AML-193 (cell line): Measurements from ENCODE around the gene SERINC4.
"Not testable (repeated sequence)": the region's sequence is repeated elsewhere in the genome, so short reads cannot be mapped to it uniquely, and the experiment has no call there.

Experiments
- DNase-seq, 2 experiments: peaks; one replicate each; lab custom pipeline; 2025; lab: John Stamatoyannopoulos, UW

Gene SERINC4

DNA sequence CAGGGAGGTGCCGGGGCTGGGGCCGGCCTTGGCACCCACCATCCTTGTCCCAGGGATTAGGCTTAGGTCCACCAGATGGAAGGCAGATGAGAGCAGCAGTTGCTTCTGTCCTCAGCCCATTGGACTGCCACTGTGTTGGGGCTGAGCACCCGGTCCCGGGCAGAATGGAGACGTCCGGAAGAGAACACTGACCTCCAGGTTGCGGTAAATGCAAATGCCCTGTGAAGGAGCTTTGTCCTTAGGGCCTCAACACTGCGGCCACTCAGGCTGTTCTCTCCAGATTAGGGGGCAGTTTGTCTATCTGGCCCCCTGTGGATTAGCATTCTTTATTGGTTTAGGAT, at the start of gene SERINC4:
Gene SERINC4 (minus strand): TSS at position 276 of the 341 bp plus-strand sequence. CDS start 234 bp downstream, at position 42.
- no peak for DNase-seq

DNA sequence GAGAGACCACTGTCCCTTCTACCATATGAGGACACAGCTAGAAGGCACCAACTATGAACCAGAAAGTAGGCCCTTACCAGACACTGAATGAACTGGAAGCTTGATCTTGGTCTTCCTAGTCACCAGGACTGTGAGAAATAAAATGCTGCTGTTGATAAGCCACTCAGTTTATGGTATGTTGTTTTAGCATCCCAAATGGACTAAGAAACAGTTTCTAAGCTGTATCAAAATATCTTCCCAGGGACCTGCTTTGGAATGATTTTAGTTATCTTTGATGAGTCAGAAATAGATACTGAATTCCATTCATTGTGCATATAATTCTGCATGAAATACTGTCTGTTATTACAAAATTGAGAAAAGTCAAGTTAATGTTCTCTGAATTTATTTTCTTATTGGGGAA, 45.4 kb upstream of the SERINC4 start:
- DNase-seq = no peak

- DNase-seq = not testable (repeated sequence)
These were observed 32.5 kb upstream of the SERINC4 start for GRCh38 chr15:43832485-43832884.

GRCh38 chr15:43831519-43832052, 31.6 kb upstream of the SERINC4 start:
- DNase-seq = not testable (repeated sequence)

DNA sequence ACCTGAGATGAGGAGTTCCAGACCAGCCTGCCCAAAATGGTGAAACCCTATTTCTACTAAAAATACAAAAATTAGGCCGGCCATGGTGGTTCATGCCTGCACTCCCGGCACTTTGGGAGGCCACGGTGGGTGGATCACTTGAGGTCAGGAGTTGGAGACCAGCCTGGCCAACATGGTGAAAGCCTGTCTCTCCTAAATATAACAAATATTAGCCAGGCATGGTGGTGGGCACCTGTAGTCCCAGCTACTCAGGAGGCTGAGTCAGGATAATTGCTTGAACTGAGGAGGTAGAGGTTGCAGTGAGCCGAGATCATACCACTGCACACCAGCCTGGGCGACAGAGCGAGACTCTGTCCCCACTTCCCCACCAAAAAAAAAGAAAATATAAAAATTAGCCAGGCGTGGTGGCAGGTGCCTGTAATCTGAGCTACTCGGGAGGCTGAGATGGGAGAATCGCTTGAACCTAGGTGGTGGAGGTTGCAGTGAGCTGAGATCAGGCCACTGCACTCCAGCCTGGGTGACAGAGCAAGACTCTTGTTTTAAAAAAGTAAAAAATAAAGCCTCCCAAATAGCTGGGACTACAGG, 30.8 kb upstream of the SERINC4 start:
- DNase-seq = not testable (repeated sequence)

DNA sequence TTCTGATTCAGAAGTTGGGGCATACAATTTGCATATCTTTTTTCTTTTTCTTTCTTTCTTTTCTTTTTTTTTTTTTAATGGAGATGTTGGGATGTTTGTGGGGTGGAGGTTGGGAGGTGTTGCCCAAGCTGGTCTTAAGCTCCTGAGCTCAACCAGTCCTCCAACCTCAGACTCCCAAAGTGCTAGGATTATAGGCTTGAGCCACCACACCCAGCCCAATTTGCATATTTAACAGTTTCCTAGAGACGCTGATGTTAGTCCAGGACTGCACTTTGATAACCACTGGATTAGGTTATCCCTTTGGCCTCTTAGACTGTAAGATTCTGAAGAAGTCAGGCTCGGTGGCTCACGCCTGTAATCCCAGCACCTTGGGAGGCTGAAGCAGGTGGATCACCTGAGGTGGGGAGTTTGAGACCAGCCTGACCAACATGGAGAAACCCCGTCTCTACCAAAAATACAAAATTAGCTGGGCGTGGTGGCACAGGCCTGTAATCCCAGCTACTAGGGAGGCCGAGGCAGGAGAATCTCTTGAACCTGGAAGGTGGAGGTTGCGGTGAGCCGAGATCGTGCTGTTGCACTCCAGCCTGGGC, 30.0 kb upstream of the SERINC4 start:
- not testable (repeated sequence) for DNase-seq

DNA sequence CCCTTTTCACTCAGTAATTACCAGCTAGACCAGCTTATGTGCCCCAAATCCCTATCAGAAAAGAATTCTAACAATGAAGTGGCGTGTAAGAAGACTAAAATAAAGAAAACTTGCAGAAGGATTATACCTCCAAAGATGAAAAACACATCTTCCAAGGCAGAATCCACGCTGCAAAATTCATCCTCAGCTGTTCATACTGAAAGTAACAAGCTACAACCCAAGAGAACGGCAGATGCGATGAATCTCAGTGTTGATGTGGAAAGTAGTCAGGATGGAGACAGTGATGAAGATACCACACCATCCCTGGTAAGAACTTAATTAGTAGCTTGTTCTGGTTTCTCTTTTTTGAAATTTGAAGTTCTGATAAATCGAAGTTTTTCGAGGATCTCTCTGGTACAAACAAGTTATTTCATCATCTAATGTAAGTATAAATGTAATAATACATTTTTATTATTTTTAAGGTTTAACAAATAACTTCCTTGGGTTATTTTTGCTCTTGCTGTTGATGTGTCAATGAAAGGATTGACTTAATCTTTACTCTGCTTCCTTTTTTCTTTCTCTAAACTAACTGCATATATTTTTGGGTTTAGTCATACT, 28.1 kb upstream of the SERINC4 start:
- DNase-seq = no peak

- DNase-seq = peak; percentile 75 to 76
These were observed 26.7 kb upstream of the SERINC4 start, which contains the start of gene WDR76 for GRCh38 chr15:43826508-43827341. TSS of gene WDR76 (plus strand) at chr15:43827002. CDS start at chr15:43827033, 31 bp downstream.

DNA sequence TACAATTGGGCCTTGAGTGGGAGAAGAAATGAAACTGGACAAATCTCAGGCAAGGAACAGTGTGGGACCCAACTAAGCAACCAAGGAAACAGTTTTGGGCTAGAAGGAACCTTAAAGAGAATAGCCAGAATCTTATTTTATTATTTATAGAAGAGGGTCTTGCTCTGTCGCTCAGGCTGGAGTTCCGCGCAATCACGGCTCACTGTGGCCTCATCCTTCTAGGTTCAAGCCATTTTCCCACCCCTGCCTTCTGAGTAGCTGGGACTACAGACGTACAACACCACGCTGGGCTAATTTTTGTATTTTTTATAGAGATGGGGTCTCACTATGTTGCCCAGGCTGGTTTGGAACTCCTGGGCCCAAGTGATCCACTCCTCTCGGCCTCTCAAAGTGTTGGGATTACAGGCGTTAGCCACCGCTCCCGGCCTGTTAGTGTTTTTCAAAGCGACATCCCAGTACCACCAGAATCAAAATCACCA, 26.0 kb upstream of the SERINC4 start:
- DNase-seq = no peak

DNA sequence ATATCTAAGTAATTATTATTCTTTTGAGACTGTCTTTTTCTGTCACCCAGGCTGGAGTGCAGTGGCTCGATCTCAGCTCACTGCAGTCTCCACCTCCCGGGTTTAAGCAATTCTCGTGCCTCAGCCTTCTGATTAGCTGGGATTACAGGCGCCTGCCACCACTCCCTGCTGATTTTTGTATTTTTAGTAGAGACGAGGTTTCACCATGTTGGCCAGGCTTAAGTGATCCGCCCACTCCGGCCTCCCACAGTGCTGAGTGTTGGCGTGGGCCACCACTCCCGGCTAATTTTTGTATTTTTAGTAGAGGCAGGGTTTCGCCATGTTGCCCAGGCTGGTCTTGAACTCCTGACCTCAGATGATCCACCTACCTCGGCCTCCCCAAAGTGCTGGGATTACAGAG, 25.3 kb upstream of the SERINC4 start:
- not testable (repeated sequence) for DNase-seq

GRCh38 chr15:43824302-43825246, 24.6 kb upstream of the SERINC4 start, which contains the start of gene MFAP1:
TSS of gene MFAP1 (minus strand) at chr15:43824690. CDS start at chr15:43824569, 121 bp downstream.
- DNase-seq = peak; percentile 94 to 95

DNA sequence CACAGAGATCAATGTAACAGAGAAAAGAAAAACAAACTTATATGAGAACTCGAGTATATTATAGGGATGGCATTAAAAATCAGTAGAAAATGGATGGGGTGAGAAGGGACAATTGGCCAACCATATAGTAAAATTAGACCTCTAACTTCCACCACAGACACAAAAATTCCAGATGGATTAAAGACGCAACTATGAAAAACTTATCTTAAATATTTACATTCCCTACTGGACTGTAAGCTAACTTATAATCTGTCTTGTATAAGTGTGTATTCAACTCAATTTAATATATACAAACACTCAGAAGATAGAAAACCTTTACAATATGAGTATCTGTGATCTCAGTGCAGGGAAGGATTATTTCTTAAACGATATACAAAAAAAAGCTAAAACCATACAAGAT, 21.5 kb upstream of the SERINC4 start:
- no peak for DNase-seq

GRCh38 chr15:43815064-43815463, 15.0 kb upstream of the SERINC4 start:
- DNase-seq = not testable (repeated sequence)

GRCh38 chr15:43808960-43809678, 9.1 kb upstream of the SERINC4 start:
- peak; percentile 8 to 43 for DNase-seq

DNA sequence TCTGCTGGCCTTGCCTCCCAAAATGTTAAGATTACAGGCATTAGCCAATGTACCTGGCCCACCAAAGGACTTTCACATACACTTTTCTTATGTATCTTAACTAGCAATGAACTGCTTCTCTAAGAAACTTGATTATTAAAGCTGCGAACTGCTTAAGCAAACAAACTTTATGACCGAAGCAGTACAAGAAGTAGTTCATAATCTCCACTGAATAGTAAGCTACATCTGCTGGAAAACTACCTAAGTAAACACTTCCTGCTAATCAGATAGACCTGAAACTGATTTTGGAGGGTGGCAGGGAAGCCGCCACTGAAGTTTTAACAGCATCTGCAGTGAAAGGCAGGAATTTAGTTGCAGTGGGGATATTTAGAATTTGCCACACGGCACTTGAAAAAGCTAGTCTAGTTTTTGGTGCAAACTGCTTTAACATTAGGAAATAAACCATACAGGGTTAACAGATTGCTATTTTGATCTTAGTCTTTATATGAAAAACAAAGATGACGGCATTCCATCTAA, 8.5 kb upstream of the SERINC4 start:
- no peak for DNase-seq

- DNase-seq = not testable (repeated sequence)
These were observed 2.7 kb upstream of the SERINC4 start for GRCh38 chr15:43802676-43803075.

DNA sequence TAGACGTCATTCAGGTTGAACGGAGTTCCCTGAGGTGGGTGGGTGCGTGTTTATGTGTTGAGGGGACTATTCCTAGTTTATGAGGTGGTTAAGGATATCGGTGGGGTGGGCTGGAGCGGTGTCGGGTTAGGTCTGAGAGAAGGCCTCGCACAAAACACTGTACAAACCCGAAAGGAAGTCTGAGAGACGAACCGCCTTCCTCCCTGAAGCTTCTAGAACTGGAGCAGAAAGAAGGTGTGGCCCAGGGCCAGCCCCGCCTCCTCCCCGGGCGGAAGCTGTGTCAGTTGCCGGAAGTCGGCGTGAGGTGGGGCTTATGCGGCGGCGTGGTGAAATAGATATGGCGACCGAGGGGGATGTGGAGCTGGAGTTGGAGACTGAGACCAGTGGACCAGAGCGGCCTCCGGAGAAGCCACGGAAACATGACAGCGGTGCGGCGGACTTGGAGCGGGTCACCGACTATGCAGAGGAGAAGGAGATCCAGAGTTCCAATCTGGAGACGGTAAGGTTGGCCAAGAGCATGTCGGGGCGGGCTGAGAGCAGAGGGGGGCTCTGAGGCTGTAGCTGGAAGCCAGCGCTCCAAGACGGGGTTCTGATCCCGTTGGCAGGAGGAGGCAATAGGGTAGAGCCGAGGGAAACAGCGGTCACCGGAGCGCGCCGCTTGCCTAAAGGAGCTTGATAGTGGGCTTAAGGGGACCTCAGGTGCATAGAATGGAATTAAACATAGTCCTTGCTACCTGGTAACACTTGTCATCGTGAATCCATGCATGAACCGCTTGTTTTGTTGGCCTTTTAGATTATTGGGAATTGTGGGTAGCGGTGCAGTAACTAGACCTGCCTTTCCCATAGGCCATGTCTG, 494 bp upstream of the SERINC4 start, which contains the start of gene HYPK:
Gene HYPK (plus strand): TSS at position 314 of the 856 bp plus-strand sequence. CDS start 24 bp downstream, at position 338.
- peak; percentile 71 to 73 for DNase-seq

GRCh38 chr15:43799209-43799944, 643 bp downstream of the SERINC4 start:
- no peak for DNase-seq
